Ovary (tissue), 3 donors: Measurements from ENCODE around the gene COG5.
"Not testable (repeated sequence)": the region's sequence is repeated elsewhere in the genome, so short reads cannot be mapped to it uniquely, and the experiment has no call there.

Experiments used
- CTCF ChIP-seq, 3 donors: fragments of 450-650 bp in 2 of 3; fragments of 200-600 bp in 1 of 3; IDR thresholded peaks; one replicate each; pipeline versions ENCODE4 v1.5.1 to v1.8.0; 2016 to 2022; ENCODE audit warnings: antibody characterized with exemption in 3 of 3, mild to moderate bottlenecking in 1 of 3
- EP300 ChIP-seq: sonication (generic); formaldehyde crosslinking; IDR thresholded peaks from one replicate; pipeline ENCODE4 v1.6.1; 2017; ENCODE audit warnings: antibody characterized with exemption
- POLR2A ChIP-seq: fragments of 450-650 bp; IDR thresholded peaks from one replicate; pipeline ENCODE4 v1.6.1; 2017; ENCODE audit warnings: antibody characterized with exemption, mild to moderate bottlenecking, moderate library complexity
- donor health status: DM: no; HTN: no; CAD: no.

DNA sequence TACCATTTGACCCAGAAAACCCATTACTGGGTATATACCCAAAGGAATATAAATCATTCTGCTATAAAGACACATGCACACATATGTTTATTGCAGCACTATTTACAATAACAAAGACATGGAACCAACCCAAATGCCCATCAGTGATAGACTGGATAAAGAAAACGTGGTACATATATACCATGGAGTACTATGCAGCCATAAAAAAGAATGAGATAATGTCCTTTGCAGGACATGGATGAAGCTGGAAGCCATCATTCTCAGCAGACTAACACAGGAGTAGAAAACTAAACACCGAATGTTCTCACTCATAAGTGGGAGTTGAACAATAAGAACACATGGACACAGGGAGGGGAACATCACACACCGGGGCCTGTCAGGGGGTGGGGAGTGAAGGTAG lies 408.0 kb downstream of the COG5 start:
- TF ChIP-seq CTCF (IDR thresholded peaks at IDR 0.05); POLR2A; EP300: not testable (repeated sequence)
